ENCODE results near the gene PRDX5.

GRCh38 chr11:64288353-64288750 lies 29.6 kb upstream of the PRDX5 start:
- TF ChIP-seq, protein P1, sequence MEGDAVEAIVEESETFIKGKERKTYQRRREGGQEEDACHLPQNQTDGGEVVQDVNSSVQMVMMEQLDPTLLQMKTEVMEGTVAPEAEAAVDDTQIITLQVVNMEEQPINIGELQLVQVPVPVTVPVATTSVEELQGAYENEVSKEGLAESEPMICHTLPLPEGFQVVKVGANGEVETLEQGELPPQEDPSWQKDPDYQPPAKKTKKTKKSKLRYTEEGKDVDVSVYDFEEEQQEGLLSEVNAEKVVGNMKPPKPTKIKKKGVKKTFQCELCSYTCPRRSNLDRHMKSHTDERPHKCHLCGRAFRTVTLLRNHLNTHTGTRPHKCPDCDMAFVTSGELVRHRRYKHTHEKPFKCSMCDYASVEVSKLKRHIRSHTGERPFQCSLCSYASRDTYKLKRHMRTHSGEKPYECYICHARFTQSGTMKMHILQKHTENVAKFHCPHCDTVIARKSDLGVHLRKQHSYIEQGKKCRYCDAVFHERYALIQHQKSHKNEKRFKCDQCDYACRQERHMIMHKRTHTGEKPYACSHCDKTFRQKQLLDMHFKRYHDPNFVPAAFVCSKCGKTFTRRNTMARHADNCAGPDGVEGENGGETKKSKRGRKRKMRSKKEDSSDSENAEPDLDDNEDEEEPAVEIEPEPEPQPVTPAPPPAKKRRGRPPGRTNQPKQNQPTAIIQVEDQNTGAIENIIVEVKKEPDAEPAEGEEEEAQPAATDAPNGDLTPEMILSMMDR (IDR thresholded peaks at IDR 0.05): no peak
- no peak for TF ChIP-seq ZBTB43 (CRISPR knock-in tag; IDR thresholded peaks at IDR 0.05)
- TF ChIP-seq SP1 (CRISPR knock-in tag; conservative IDR thresholded peaks at IDR 0.05): no peak
- TF ChIP-seq IRF2 (CRISPR knock-in tag; IDR thresholded peaks at IDR 0.05; ENCODE audit: borderline replicate concordance, low read depth): no peak
- TF ChIP-seq, protein P2, sequence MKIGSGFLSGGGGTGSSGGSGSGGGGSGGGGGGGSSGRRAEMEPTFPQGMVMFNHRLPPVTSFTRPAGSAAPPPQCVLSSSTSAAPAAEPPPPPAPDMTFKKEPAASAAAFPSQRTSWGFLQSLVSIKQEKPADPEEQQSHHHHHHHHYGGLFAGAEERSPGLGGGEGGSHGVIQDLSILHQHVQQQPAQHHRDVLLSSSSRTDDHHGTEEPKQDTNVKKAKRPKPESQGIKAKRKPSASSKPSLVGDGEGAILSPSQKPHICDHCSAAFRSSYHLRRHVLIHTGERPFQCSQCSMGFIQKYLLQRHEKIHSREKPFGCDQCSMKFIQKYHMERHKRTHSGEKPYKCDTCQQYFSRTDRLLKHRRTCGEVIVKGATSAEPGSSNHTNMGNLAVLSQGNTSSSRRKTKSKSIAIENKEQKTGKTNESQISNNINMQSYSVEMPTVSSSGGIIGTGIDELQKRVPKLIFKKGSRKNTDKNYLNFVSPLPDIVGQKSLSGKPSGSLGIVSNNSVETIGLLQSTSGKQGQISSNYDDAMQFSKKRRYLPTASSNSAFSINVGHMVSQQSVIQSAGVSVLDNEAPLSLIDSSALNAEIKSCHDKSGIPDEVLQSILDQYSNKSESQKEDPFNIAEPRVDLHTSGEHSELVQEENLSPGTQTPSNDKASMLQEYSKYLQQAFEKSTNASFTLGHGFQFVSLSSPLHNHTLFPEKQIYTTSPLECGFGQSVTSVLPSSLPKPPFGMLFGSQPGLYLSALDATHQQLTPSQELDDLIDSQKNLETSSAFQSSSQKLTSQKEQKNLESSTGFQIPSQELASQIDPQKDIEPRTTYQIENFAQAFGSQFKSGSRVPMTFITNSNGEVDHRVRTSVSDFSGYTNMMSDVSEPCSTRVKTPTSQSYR (CRISPR knock-in tag; IDR thresholded peaks at IDR 0.05): no peak
- TF ChIP-seq ZNF671 (CRISPR knock-in tag; IDR thresholded peaks at IDR 0.05): no peak
- TF ChIP-seq, protein P3, sequence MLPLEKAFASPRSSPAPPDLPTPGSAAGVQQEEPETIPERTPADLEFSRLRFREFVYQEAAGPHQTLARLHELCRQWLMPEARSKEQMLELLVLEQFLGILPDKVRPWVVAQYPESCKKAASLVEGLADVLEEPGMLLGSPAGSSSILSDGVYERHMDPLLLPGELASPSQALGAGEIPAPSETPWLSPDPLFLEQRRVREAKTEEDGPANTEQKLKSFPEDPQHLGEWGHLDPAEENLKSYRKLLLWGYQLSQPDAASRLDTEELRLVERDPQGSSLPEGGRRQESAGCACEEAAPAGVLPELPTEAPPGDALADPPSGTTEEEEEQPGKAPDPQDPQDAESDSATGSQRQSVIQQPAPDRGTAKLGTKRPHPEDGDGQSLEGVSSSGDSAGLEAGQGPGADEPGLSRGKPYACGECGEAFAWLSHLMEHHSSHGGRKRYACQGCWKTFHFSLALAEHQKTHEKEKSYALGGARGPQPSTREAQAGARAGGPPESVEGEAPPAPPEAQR (CRISPR knock-in tag; IDR thresholded peaks at IDR 0.05): no peak
- TF ChIP-seq, protein P4, sequence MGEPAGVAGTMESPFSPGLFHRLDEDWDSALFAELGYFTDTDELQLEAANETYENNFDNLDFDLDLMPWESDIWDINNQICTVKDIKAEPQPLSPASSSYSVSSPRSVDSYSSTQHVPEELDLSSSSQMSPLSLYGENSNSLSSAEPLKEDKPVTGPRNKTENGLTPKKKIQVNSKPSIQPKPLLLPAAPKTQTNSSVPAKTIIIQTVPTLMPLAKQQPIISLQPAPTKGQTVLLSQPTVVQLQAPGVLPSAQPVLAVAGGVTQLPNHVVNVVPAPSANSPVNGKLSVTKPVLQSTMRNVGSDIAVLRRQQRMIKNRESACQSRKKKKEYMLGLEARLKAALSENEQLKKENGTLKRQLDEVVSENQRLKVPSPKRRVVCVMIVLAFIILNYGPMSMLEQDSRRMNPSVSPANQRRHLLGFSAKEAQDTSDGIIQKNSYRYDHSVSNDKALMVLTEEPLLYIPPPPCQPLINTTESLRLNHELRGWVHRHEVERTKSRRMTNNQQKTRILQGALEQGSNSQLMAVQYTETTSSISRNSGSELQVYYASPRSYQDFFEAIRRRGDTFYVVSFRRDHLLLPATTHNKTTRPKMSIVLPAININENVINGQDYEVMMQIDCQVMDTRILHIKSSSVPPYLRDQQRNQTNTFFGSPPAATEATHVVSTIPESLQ (CRISPR knock-in tag; IDR thresholded peaks at IDR 0.05): no peak
- TF ChIP-seq, protein P5, sequence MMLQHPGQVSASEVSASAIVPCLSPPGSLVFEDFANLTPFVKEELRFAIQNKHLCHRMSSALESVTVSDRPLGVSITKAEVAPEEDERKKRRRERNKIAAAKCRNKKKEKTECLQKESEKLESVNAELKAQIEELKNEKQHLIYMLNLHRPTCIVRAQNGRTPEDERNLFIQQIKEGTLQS (CRISPR knock-in tag; conservative IDR thresholded peaks at IDR 0.05): no peak
- no peak for TF ChIP-seq MAX (CRISPR knock-in tag; IDR thresholded peaks at IDR 0.05)
- TF ChIP-seq TP53 (CRISPR knock-in tag; IDR thresholded peaks at IDR 0.05): no peak
